Measurements from ENCODE around the gene AP1G2.

AP1G2 gene

DNA sequence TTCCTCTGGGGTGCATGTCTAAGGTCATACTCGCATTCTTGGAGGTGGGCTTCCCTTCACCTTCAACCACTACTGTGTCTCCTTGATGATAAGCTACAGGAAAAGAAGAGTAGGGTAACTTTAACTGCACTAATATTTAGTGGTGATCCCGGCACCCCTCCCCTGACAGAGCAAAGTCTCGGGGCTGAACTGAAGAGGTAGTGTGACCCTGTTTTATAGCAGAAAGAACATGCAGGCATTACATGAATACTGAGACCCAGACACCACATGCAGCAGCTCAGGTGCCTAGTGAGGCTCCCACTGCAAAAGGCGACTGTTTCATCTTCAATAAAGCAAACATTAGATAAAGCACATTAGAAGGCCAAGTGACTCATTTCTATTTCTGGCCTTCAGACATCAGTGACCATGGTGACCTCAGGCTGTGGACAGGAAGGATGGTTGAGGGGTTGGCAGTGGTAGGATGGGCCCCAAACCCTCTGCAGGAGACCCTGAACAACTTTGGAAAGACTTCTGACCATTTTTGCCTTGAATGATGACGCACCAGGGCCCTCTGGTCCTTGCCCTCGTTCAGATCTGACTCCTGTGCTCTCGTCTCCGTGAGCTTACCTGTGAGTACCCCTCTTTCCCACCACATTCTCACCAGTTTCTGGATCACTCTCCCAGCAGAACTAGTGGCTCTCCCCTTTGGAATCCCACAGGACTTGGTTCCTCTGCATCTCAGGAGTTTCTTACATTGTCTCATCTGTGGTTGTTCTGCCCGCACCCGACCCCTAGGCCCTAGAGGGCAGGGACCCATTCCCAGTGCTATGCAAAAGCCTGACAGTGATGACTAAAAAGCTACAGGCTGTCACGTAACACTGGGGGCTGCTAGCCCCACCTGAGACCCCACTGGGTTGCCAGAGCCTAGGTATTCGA is 34.8 kb upstream of the AP1G2 start:
- Histone ChIP-seq H3K27me3 (ENCODE audit: low read depth, low read length) (peaks cover 5% of the 10 kb centered on the region; the same call in 1 of the 2 replicates), H3K9ac (ENCODE audit: low read length) (no peak overlapping the region), H3K36me3 (replicated peaks; ENCODE audit: low read depth, low read length) (no peaks in the 10 kb centered on the region), H2AFZ (ENCODE audit: low read depth, low read length) (no peak overlapping the region), H4K20me1 (ENCODE audit: insufficient read depth, low read length) (no peaks in the 10 kb centered on the region), H3K79me2 (ENCODE audit: low read length) (no peaks in the 10 kb centered on the region), H3K4me3 (ENCODE audit: low read length) (no peak overlapping the region), H3K9me3 (ENCODE audit: insufficient read depth, low read length) (no peaks in the 10 kb centered on the region), H3K27ac (ENCODE audit: low read length) (no peak overlapping the region), H3K4me1 (ENCODE audit: low read length) (peaks cover 8% of the 10 kb centered on the region), H3K4me2 (ENCODE audit: low read length) (no peak overlapping the region)
- TF ChIP-seq EZH2phosphoT487 (IDR thresholded peaks at IDR 0.05; ENCODE audit: low read depth), result no peak
- TF ChIP-seq, protein P1, sequence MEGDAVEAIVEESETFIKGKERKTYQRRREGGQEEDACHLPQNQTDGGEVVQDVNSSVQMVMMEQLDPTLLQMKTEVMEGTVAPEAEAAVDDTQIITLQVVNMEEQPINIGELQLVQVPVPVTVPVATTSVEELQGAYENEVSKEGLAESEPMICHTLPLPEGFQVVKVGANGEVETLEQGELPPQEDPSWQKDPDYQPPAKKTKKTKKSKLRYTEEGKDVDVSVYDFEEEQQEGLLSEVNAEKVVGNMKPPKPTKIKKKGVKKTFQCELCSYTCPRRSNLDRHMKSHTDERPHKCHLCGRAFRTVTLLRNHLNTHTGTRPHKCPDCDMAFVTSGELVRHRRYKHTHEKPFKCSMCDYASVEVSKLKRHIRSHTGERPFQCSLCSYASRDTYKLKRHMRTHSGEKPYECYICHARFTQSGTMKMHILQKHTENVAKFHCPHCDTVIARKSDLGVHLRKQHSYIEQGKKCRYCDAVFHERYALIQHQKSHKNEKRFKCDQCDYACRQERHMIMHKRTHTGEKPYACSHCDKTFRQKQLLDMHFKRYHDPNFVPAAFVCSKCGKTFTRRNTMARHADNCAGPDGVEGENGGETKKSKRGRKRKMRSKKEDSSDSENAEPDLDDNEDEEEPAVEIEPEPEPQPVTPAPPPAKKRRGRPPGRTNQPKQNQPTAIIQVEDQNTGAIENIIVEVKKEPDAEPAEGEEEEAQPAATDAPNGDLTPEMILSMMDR (IDR thresholded peaks at IDR 0.05; ENCODE audit: low read depth, low read length), result no peak

DNA sequence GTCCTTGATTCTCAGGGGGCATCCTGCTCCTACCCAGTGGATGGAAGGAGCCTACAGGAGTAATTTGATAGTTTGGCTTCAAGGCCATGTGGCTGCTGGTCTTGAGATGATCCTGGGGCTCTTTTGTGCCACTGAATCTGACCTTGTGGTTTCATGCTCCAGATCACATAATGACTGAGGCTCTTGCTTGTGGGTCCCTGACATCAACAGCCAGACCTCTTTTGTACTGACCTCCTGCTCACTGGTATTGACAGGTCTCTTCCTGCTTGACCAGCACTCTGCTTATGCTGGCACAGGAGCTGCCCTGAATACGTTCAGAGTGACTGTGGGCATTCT is 34.2 kb upstream of the AP1G2 start:
- H3K4me1 ChIP-seq (ENCODE audit: low read length), result peaks cover 8% of the 10 kb centered on the region
- no peaks in the 10 kb centered on the region for H3K36me3 ChIP-seq (replicated peaks; ENCODE audit: low read depth, low read length)
- no peak overlapping the region for H2AFZ ChIP-seq (ENCODE audit: low read depth, low read length)
- TF ChIP-seq EZH2phosphoT487 (IDR thresholded peaks at IDR 0.05; ENCODE audit: low read depth), result no peak
- TF ChIP-seq, protein P1 (IDR thresholded peaks at IDR 0.05; ENCODE audit: low read depth, low read length), result no peak
- H3K9me3 ChIP-seq (ENCODE audit: insufficient read depth, low read length), result no peaks in the 10 kb centered on the region
- no peaks in the 10 kb centered on the region for H3K79me2 ChIP-seq (ENCODE audit: low read length)
- H3K9ac ChIP-seq (ENCODE audit: low read length), result no peak overlapping the region
- no peaks in the 10 kb centered on the region for H3K27me3 ChIP-seq (ENCODE audit: low read depth, low read length)
- no peak overlapping the region for H3K4me2 ChIP-seq (ENCODE audit: low read length)
- H3K27ac ChIP-seq (ENCODE audit: low read length), result no peak overlapping the region
- H4K20me1 ChIP-seq (ENCODE audit: insufficient read depth, low read length), result no peaks in the 10 kb centered on the region
- no peak overlapping the region for H3K4me3 ChIP-seq (ENCODE audit: low read length)

DNA sequence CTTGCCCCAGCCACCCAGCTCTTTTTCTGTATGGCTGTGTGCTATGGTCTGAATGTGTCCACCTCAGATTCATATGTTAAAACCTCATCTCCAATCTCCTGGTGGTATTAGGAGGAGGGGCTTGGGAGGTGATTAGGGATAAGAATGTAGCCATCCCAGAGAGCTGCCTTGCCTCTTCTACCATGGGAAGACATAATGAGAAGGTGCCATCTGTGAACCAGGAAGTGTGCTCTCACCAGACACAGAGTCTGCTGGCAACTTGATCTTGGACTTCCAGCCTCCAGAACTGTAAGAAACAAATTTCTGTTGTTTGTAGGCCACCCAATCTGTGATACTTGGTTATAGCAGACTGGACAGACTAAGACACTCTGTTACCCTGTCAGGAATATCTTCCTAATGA is 33.8 kb upstream of the AP1G2 start:
- no peaks in the 10 kb centered on the region for H3K27me3 ChIP-seq (ENCODE audit: low read depth, low read length)
- peaks cover 7% of the 10 kb centered on the region for H3K4me1 ChIP-seq (ENCODE audit: low read length)
- no peak overlapping the region for H2AFZ ChIP-seq (ENCODE audit: low read depth, low read length)
- no peak overlapping the region for H3K4me3 ChIP-seq (ENCODE audit: low read length)
- no peaks in the 10 kb centered on the region for H3K9me3 ChIP-seq (ENCODE audit: insufficient read depth, low read length)
- H3K36me3 ChIP-seq (replicated peaks; ENCODE audit: low read depth, low read length), result no peaks in the 10 kb centered on the region
- H3K79me2 ChIP-seq (ENCODE audit: low read length), result no peaks in the 10 kb centered on the region
- TF ChIP-seq, protein P1 (IDR thresholded peaks at IDR 0.05; ENCODE audit: low read depth, low read length), result no peak
- TF ChIP-seq EZH2phosphoT487 (IDR thresholded peaks at IDR 0.05; ENCODE audit: low read depth), result no peak
- H3K27ac ChIP-seq (ENCODE audit: low read length), result no peak overlapping the region
- H3K4me2 ChIP-seq (ENCODE audit: low read length), result no peak overlapping the region
- H4K20me1 ChIP-seq (ENCODE audit: insufficient read depth, low read length), result no peaks in the 10 kb centered on the region
- H3K9ac ChIP-seq (ENCODE audit: low read length), result no peak overlapping the region

DNA sequence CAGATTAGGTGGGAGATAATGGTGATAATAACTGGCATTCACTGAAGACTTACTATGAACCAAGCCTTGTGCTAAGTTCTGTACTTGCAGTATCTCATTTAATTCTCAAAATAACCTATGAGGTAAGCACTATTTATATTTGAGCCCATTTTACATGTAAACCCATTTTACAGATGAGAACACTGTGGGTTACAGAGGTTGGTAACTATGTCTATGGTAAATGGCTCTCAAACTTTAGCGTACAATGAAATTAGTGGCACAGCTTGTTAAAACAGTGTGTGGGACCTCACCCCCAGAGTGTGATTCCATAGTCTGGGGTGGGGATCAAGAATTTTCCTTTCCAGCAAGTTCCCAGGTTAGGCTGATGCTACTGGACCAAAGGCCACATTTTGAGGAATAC is 33.2 kb upstream of the AP1G2 start:
- Histone ChIP-seq H3K36me3 (replicated peaks; ENCODE audit: low read depth, low read length) (no peaks in the 10 kb centered on the region), H4K20me1 (ENCODE audit: insufficient read depth, low read length) (no peaks in the 10 kb centered on the region), H3K4me1 (ENCODE audit: low read length) (peaks cover under 1% of the 10 kb centered on the region; the same call in 1 of the 2 replicates), H3K79me2 (ENCODE audit: low read length) (no peaks in the 10 kb centered on the region), H3K4me2 (ENCODE audit: low read length) (no peak overlapping the region), H3K4me3 (ENCODE audit: low read length) (no peak overlapping the region), H2AFZ (ENCODE audit: low read depth, low read length) (no peak overlapping the region), H3K9me3 (ENCODE audit: insufficient read depth, low read length) (no peaks in the 10 kb centered on the region), H3K27ac (ENCODE audit: low read length) (no peak overlapping the region), H3K9ac (ENCODE audit: low read length) (no peak overlapping the region), H3K27me3 (ENCODE audit: low read depth, low read length) (no peaks in the 10 kb centered on the region)
- no peak for TF ChIP-seq EZH2phosphoT487 (IDR thresholded peaks at IDR 0.05; ENCODE audit: low read depth)
- TF ChIP-seq, protein P1 (IDR thresholded peaks at IDR 0.05; ENCODE audit: low read depth, low read length), result no peak
